HepG2 (cell line): ENCODE data around the gene ZBTB22. TPM values are rescaled to one million over a fixed set of nuclear protein-coding genes. Genes with fewer than 3 reads are reported as not detected.
A peak's percentile ranks its signal among the peaks of the same experiment; 100 is the strongest.

Experiments
- ARID5B ChIP-seq: IDR thresholded peaks from 2 replicates; pipeline ENCODE4 v1.4.0; 2020; ENCODE audit warnings: mild to moderate bottlenecking, missing genetic modification reagents
- ELF1 ChIP-seq: sonication (generic); formaldehyde crosslinking; IDR thresholded peaks from 2 replicates; pipeline ENCODE4 v1.4.0; 2020; ENCODE audit warnings: missing genetic modification reagents
- ERF ChIP-seq: IDR thresholded peaks from 2 replicates; pipeline ENCODE4 v1.6.1; 2018; ENCODE audit warnings: missing biosample characterization, missing genetic modification reagents
- ETV6 ChIP-seq: sonication (generic); formaldehyde crosslinking; conservative IDR thresholded peaks from 2 replicates; pipeline ENCODE4 v1.4.0; 2020; ENCODE audit warnings: missing genetic modification reagents
- MBD4 ChIP-seq: IDR thresholded peaks from 2 replicates; pipeline ENCODE4 v1.6.1; 2012; ENCODE audit warnings: low read length, inconsistent platforms, borderline replicate concordance
- MIXL1 ChIP-seq: IDR thresholded peaks from 2 replicates; pipeline ENCODE4 v1.6.1; 2016
- MLXIP ChIP-seq: sonication (generic); formaldehyde crosslinking; IDR thresholded peaks from 2 replicates; pipeline ENCODE4 v1.9.0; 2021; ENCODE audit warnings: missing genetic modification reagents, borderline replicate concordance
- NFIB ChIP-seq: sonication (generic); formaldehyde crosslinking; IDR thresholded peaks from 2 replicates; pipeline ENCODE4 v1.9.0; 2021; ENCODE audit warnings: missing genetic modification reagents, mild to moderate bottlenecking, borderline replicate concordance
- PRDM15 ChIP-seq: sonication (generic); formaldehyde crosslinking; IDR thresholded peaks from 2 replicates; pipeline ENCODE4 v1.4.0; 2020; ENCODE audit warnings: missing genetic modification reagents
- SUZ12 ChIP-seq: fragments of 150-350 bp; IDR thresholded peaks from 2 replicates; pipeline ENCODE4 v1.6.1; 2014; ENCODE audit warnings: low read depth, low read length
- TEAD2 ChIP-seq: sonication (generic); formaldehyde crosslinking; IDR thresholded peaks from 2 replicates; pipeline ENCODE4 v1.9.0; 2021; ENCODE audit warnings: missing genetic modification reagents
- THRA ChIP-seq: sonication (generic); formaldehyde crosslinking; IDR thresholded peaks from 2 replicates; pipeline ENCODE4 v1.4.0; 2020; ENCODE audit warnings: missing genetic modification reagents, borderline replicate concordance
- WIZ ChIP-seq: sonication (generic); formaldehyde crosslinking; IDR thresholded peaks from 2 replicates; pipeline ENCODE4 v1.5.1; 2020; ENCODE audit warnings: mild to moderate bottlenecking, missing genetic modification reagents
- ZBTB39 ChIP-seq: sonication (generic); formaldehyde crosslinking; IDR thresholded peaks from 2 replicates; pipeline ENCODE4 v1.5.0; 2020; ENCODE audit warnings: missing genetic modification reagents
- ZNF274 ChIP-seq: sonication (generic); formaldehyde crosslinking; IDR thresholded peaks from 2 replicates; pipeline ENCODE4 v1.5.1; 2020; ENCODE audit warnings: mild to moderate bottlenecking, missing genetic modification reagents
- ZNF460 ChIP-seq: sonication (generic); formaldehyde crosslinking; IDR thresholded peaks from 2 replicates; pipeline ENCODE4 v1.5.1; 2020; ENCODE audit warnings: missing genetic modification reagents, mild to moderate bottlenecking, borderline replicate concordance
- polyA plus RNA-seq, 8 experiments: library from polyadenylated mRNA; depleted of rRNA in 3 of 8; stranded (reverse) in 7 of 8; unstranded in 1 of 8; fragments of >200 nt; fragmentation: Illumina TruSeq in 4 of 8; extraction: Trizol in 4 of 8; gene quantifications; 2 replicates each; pipeline versions ENCODE4 v1.2.1 to v1.2.3, GENCODE V29; 2011 to 2016; ENCODE audit warnings: low read depth in 4 of 8, missing spikeins in 1 of 8, mixed read lengths in 1 of 8; ENCODE audit not compliant: insufficient read depth in 1 of 8
- total RNA-seq, 5 experiments: library from RNA; depleted of rRNA; stranded (reverse); fragments of >200 nt; fragmentation: Illumina TruSeq; extraction: Trizol; gene quantifications; 2 replicates each; pipeline ENCODE4 v1.2.3, GENCODE V29; 2016; ENCODE audit warnings: low read depth in 1 of 5

ZBTB22 gene
- total and polyA plus RNA-seq, 2 of the 13 experiments (the other 11 are each of a cell fraction or from before 2014, with no cell fraction given): 8.0 to 10.6 TPM

- TF ChIP-seq ARID5B (CRISPR knock-in tag) (0 out of 2 replicates have a peak, but pooled peaks have one; percentile 13), ETV6 (CRISPR knock-in tag) (no peak), ERF (CRISPR knock-in tag) (peak; percentile 29; the same call in 1 of the 2 replicates), TEAD2 (CRISPR knock-in tag) (no peak), MIXL1 (CRISPR knock-in tag) (no peak), SUZ12 (no peak), NFIB (CRISPR knock-in tag) (no peak), MBD4 (no peak), WIZ (CRISPR knock-in tag) (no peak), ZNF460 (no peak), ELF1 (peak; percentile 58; the same call in 1 of the 2 replicates), PRDM15 (peak; percentile 41; the same call in 1 of the 2 replicates), THRA (CRISPR knock-in tag) (no peak), ZNF274 (no peak), ZBTB39 (CRISPR knock-in tag) (peak; percentile 80; the same call in 1 of the 2 replicates), MLXIP (no peak)
Measured at GRCh38 chr6:33279971-33280511, 37.5 kb downstream of the ZBTB22 start (continued).
